ENCODE measurements around the gene CBLB. TPM values are rescaled to one million over a fixed set of nuclear protein-coding genes. Genes with fewer than 3 reads are reported as not detected.

The CBLB gene
- polyA plus RNA-seq, 1 experiment = 24.7 TPM

DNA sequence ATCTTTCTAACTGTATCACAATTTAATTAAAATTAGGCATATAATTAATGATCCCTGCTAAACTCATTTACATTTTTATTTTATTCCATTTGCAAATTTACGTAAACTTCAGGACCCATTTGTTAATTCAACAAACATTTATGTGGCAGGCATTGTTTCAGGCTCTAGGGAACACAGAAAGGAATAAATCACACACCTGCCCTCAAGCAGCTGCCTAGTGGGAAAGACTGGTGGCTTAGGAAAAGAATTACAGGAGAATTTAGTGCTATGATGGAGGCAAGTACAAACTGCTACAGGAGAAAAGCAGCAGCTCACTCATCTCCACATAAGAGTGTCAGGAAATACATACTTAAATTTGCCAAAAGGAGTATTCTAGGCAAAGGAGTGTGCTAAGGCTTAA is 11.2 kb downstream of the CBLB start:
- CTCF ChIA-PET = no interaction called here

DNA sequence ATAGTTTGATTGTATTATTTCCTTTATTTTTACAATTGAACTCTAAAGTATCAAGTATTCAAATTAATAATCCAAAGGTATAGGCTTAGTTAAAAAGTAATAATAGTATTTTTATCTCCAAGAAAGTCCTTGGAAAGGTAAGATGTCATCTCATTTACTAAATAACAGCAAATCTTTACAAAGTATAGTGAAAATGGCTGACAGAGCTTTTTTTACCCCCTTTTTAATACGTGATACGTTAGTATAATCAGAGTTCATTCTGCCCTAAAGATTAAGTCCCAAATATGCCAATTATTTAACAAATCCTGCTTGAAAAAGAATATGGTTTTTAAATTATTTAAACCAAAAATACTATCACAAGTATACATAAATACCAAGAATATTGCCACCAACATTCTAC is 12.2 kb downstream of the CBLB start:
- ChIA-PET CTCF (no interaction called here), POLR2A (no interaction called here)
- TF ChIP-seq, protein P1, sequence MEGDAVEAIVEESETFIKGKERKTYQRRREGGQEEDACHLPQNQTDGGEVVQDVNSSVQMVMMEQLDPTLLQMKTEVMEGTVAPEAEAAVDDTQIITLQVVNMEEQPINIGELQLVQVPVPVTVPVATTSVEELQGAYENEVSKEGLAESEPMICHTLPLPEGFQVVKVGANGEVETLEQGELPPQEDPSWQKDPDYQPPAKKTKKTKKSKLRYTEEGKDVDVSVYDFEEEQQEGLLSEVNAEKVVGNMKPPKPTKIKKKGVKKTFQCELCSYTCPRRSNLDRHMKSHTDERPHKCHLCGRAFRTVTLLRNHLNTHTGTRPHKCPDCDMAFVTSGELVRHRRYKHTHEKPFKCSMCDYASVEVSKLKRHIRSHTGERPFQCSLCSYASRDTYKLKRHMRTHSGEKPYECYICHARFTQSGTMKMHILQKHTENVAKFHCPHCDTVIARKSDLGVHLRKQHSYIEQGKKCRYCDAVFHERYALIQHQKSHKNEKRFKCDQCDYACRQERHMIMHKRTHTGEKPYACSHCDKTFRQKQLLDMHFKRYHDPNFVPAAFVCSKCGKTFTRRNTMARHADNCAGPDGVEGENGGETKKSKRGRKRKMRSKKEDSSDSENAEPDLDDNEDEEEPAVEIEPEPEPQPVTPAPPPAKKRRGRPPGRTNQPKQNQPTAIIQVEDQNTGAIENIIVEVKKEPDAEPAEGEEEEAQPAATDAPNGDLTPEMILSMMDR (IDR thresholded peaks at IDR 0.05; ENCODE audit: low read depth, low read length) = no peak
- DNase-seq (ENCODE audit: low read depth, low spot score) = no peak
- H3K9me3 ChIP-seq (ENCODE audit: control insufficient read depth, insufficient read depth, low read length) = no peaks in the 10 kb centered on the region; the same call in 1 of the 2 replicates
- no peak overlapping the region for H3K4me3 ChIP-seq (ENCODE audit: low read depth, low read length)
- H3K27me3 ChIP-seq (ENCODE audit: control insufficient read depth, insufficient read depth, low read length) = no peaks in the 10 kb centered on the region
- H3K27ac ChIP-seq (ENCODE audit: low read depth, low read length) = no peak overlapping the region

More for the DNA sequence above, 11.2 kb downstream of the CBLB start:
- Histone ChIP-seq H3K27ac (ENCODE audit: low read depth, low read length) (no peak overlapping the region), H3K4me3 (ENCODE audit: low read depth, low read length) (no peak overlapping the region), H3K27me3 (ENCODE audit: control insufficient read depth, insufficient read depth, low read length) (no peaks in the 10 kb centered on the region), H3K9me3 (ENCODE audit: control insufficient read depth, insufficient read depth, low read length) (no peaks in the 10 kb centered on the region; the same call in 1 of the 2 replicates)
- no peak for DNase-seq (ENCODE audit: low read depth, low spot score)
- POLR2A ChIA-PET = no interaction called here
- TF ChIP-seq, protein P1 (IDR thresholded peaks at IDR 0.05; ENCODE audit: low read depth, low read length) = no peak

DNA sequence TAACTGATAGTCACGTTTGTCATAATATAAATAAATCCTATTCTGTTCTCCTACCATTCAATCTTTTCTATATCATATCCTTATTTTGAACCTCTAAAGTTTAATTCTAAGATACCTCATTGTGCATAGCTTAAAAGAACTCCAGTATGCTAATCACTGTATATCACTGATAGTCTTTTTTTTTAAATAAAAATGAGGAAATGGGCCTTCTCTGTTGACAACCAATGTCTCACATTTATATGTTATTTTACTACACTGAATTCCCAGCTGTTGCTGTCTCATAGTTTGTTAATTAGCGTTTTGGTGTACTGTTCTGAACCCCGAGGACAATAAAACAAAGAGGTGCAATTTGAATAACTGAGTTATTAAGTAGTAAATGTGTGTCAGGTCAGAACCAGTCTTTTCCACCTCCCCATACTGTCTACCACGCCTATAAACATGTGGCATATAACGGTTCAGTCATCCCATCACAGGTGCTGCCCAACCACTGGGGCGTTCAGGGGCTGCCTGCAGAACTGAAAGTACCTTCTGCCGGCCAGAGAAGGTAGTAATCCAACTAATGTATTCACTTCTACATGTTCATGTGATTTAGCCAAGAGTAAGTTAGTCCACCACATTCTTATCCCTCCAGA is 14.9 kb downstream of the CBLB start:
- CTCF ChIA-PET = no interaction called here
- TF ChIP-seq, protein P1 (IDR thresholded peaks at IDR 0.05; ENCODE audit: low read depth, low read length) = no peak
- no peak for DNase-seq (ENCODE audit: low read depth, low spot score)
- H3K27me3 ChIP-seq (ENCODE audit: control insufficient read depth, insufficient read depth, low read length) = no peaks in the 10 kb centered on the region
- no peak overlapping the region for H3K27ac ChIP-seq (ENCODE audit: low read depth, low read length)
- POLR2A ChIA-PET = no interaction called here
- H3K9me3 ChIP-seq (ENCODE audit: control insufficient read depth, insufficient read depth, low read length) = no peaks in the 10 kb centered on the region
- H3K4me3 ChIP-seq (ENCODE audit: low read depth, low read length) = no peak overlapping the region

DNA sequence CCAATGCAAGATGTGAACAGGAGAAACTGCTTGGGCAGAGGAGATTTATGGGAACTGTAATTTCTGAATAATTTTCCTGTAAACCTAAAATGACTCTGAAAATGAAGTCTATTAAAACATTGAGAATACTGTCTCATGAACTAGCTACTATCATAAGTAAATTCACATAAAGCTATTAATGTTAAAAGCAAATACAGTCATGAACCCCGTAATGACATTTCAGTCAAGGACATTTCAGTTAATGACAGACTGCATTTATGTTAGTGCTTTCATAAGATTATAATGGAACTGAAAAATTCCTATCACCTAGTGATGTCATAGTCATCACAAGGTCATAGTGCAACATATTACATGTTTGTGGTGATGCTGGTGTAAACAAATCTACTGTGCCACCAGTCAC is 17.2 kb downstream of the CBLB start:
- Histone ChIP-seq H3K4me3 (ENCODE audit: low read depth, low read length) (no peak overlapping the region), H3K27me3 (ENCODE audit: control insufficient read depth, insufficient read depth, low read length) (no peaks in the 10 kb centered on the region), H3K9me3 (ENCODE audit: control insufficient read depth, insufficient read depth, low read length) (no peaks in the 10 kb centered on the region), H3K27ac (ENCODE audit: low read depth, low read length) (no peak overlapping the region)
- ChIA-PET CTCF (no interaction called here), POLR2A (no interaction called here)
- TF ChIP-seq, protein P1 (IDR thresholded peaks at IDR 0.05; ENCODE audit: low read depth, low read length) = no peak
- DNase-seq (ENCODE audit: low read depth, low spot score) = no peak

DNA sequence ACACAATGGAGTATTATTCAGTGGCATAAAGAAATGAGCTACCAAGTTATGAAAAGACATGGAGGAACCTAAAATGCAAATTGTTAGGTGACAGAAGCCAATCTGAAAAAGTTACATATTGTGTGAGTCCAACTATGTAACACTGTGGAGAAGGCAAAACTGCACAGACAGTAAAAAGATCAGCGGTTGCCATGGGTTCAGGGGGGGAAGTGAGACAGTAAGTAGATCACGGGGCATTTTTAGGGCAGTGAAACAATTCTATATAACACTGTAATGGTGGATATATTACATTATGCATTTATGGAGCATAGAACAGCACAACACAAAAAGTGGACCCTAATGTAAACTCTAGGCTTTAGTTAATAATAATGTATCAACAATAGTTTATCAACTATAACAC is 17.6 kb downstream of the CBLB start:
- ChIA-PET POLR2A (no interaction called here), CTCF (no interaction called here)
- DNase-seq (ENCODE audit: low read depth, low spot score) = no peak
- Histone ChIP-seq H3K27me3 (ENCODE audit: control insufficient read depth, insufficient read depth, low read length) (no peaks in the 10 kb centered on the region), H3K9me3 (ENCODE audit: control insufficient read depth, insufficient read depth, low read length) (no peaks in the 10 kb centered on the region), H3K4me3 (ENCODE audit: low read depth, low read length) (no peak overlapping the region), H3K27ac (ENCODE audit: low read depth, low read length) (no peak overlapping the region)
- TF ChIP-seq, protein P1 (IDR thresholded peaks at IDR 0.05; ENCODE audit: low read depth, low read length) = no peak

All from AG04450 (cell line).